Tracheal epithelial cell (primary cell): ENCODE data around the gene FRYL. TPM values are rescaled to one million over a fixed set of nuclear protein-coding genes. Genes with fewer than 3 reads are reported as not detected.

Experiments used
- total RNA-seq: library from RNA; depleted of rRNA; stranded (reverse); fragments of >200 nt; gene quantifications from 2 replicates; pipeline ENCODE4 v1.2.1, GENCODE V29; 2014

Gene FRYL
- total RNA-seq = 48.6 and 52.1 TPM in 2 replicates

GRCh38 chr4:48779998-48780864, at the start of gene FRYL:
Gene FRYL (minus strand): TSS chr4:48780279. CDS start chr4:48634410, 145,869 bp downstream.

GRCh38 chr4:48490012-48490679, 289.9 kb downstream of the FRYL start, which contains the start of gene ZAR1:
Gene ZAR1 (plus strand): TSS chr4:48490252. CDS start chr4:48490292, 40 bp downstream.

DNA sequence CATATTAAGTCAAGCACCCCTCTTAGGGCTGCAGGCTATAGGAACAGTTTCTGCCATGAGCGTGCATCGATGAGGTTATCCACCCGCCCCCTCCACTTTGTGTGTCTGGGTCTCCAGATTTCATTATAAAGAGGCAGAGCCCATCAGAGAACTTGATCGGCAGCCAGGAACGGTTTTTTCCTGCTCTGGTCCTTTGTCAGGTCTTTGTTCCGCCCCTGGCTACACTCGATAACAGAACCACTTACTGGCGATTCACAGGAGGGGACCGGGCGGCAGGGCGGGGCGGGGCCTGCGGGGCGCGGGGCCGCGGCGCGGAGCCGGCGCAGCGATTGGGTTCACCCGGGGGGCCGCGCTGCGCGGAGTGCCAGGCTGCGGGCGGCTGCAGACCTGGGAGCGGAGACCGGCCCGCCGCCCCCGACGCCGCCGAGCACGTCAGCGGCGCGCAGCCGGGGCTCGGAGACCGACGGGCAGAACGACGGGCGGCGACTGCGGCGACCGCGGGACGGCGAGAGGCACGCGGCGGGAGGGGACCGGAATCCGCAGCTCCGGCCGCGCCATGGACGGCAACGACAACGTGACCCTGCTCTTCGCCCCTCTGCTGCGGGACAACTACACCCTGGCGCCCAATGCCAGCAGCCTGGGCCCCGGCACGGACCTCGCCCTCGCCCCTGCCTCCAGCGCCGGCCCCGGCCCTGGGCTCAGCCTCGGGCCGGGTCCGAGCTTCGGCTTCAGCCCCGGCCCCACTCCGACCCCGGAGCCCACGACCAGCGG, 296.9 kb downstream of the FRYL start, which contains the start of gene SLC10A4:
SLC10A4 (plus strand) TSS at position 338 of the 771 bp plus-strand sequence; CDS start at position 557, 219 bp downstream.

Other genes with a start within 250 kb of the FRYL start
- 81.2 and 116 TPM in 2 replicates for gene OCIAD1, start 50.8 kb upstream of the FRYL start, total RNA-seq
- gene OCIAD2, start 126.5 kb upstream of the FRYL start, total RNA-seq = 67.8 and 130 TPM in 2 replicates
- gene CWH43, start 206.0 kb upstream of the FRYL start, total RNA-seq = 7.2 and 9.4 TPM in 2 replicates